ENCODE measurements around the gene SCN4A.
"Not testable (repeated sequence)": the region's sequence is repeated elsewhere in the genome, so short reads cannot be mapped to it uniquely, and the experiment has no call there.

The SCN4A gene

DNA sequence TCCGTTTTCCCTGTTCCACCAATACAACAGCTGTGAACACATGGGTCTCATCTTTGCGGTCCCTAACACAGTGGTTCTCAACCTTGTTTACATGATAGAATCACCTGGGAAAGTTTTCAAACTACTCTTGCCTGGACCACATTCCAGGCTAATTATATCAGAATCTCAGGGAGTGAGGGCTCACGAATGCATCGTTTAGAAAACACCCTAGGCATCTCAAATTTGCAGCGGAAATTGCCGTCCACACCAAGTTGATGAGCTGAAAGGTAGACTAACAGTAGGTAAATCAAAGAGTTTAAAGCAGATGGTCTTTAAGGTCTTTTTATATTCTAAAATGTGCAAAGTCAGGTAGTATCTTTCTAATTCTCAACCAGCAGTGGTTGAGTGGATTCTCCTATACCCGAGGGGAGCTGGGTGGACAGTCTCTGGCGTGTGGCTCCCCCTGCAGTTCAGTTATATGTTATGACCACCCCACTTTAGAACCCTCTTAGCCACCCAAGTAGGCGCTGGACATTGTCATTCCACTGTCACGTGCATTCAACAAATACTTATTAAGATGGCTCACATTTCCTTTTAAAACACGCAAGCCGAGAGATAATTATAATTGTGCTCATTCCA, 65.4 kb downstream of the SCN4A start:
- not testable (repeated sequence) for H3K4me3 ChIP-seq (replicated peaks; ENCODE audit: low read depth, low read length)
- peak; percentile 16 for DNase-seq (ENCODE audit: low read depth)
- TF ChIP-seq, protein P1, sequence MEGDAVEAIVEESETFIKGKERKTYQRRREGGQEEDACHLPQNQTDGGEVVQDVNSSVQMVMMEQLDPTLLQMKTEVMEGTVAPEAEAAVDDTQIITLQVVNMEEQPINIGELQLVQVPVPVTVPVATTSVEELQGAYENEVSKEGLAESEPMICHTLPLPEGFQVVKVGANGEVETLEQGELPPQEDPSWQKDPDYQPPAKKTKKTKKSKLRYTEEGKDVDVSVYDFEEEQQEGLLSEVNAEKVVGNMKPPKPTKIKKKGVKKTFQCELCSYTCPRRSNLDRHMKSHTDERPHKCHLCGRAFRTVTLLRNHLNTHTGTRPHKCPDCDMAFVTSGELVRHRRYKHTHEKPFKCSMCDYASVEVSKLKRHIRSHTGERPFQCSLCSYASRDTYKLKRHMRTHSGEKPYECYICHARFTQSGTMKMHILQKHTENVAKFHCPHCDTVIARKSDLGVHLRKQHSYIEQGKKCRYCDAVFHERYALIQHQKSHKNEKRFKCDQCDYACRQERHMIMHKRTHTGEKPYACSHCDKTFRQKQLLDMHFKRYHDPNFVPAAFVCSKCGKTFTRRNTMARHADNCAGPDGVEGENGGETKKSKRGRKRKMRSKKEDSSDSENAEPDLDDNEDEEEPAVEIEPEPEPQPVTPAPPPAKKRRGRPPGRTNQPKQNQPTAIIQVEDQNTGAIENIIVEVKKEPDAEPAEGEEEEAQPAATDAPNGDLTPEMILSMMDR (IDR thresholded peaks at IDR 0.05; ENCODE audit: low read length, missing control alignments): peak; percentile 12

DNA sequence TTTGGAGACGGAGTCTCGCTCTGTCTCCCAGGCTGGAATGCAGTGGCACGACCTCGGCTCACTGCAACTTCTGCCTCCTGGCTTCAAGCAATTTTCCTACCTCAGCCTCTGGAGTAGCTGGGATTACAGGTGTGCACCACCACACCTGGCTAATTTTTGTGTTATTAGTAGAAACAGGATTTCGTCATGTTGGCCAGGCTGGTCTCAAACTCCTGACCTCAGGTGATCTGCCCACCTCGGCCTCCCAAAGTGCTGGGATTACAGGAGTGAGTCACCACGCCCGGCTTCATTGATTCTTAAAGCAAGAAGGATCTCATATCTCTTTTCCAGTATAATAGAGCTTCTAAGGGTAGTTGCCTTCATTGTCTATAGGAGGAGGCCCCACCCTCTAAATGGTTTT, 67.9 kb downstream of the SCN4A start:
- not testable (repeated sequence) for DNase-seq (ENCODE audit: low read depth); H3K4me3 ChIP-seq (replicated peaks; ENCODE audit: low read depth, low read length)

GRCh38 chr17:63903787-63904201, 68.9 kb downstream of the SCN4A start:
- peak; percentile 18 for DNase-seq (ENCODE audit: low read depth)
- TF ChIP-seq, protein P1 (IDR thresholded peaks at IDR 0.05; ENCODE audit: low read length, missing control alignments): peak; percentile 28
- H3K4me3 ChIP-seq (replicated peaks; ENCODE audit: low read depth, low read length): not testable (repeated sequence)

GRCh38 chr17:63901971-63902370, 70.7 kb downstream of the SCN4A start:
- DNase-seq (ENCODE audit: low read depth): not testable (repeated sequence)

GRCh38 chr17:63898899-63899798, 73.6 kb downstream of the SCN4A start:
- not testable (repeated sequence) for DNase-seq (ENCODE audit: low read depth); H3K4me3 ChIP-seq (replicated peaks; ENCODE audit: low read depth, low read length)

More at GRCh38 chr17:63901971-63902370, 70.7 kb downstream of the SCN4A start:
- H3K4me3 ChIP-seq (replicated peaks; ENCODE audit: low read depth, low read length): not testable (repeated sequence)

DNA sequence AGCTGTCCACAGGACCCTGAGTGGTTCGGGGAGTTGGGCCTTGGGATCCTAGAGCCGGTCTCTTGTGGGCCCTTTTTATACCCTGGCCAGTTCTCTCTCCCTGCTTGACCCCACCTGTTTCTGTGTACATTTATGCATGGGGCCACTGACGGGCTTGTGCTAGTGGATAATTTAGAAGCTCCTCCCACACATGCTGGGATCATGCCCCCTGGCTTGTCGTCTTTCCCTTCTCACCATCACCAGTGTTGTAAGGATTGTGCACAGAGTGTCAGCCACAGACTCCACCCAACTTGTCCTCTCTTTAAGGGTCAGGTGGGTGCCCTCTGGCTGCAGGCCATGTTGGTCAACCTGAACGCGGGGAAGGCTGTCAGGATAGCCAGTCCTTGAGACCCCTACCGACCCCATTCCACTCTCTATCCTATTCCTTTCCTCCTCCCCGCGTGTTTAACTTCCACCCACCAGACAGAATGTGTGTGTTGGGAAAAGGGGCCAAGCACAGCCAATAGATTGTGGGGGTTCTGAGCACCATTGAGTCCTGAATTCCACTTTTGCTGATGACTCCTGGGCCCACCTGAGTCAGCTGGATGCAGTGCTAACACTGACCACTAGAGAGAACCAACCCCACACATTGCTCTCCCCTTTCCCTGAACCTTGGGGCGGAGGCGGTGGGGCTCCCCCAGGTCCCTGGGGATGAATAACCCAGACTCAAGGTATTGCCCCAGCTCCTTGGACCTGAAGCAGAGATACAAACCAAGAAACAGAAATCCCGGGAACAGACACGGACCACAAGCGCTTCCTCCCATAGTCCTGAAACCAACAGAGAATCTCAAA, 76.0 kb downstream of the SCN4A start, which contains the start of gene CSH1:
CSH1 (minus strand) TSS at position 51 of the 831 bp plus-strand sequence. CDS start 63 bp downstream, outside the sequence.
- H3K4me3 ChIP-seq (replicated peaks; ENCODE audit: low read depth, low read length); DNase-seq (ENCODE audit: low read depth): not testable (repeated sequence)

GRCh38 chr17:63894821-63895220, 77.9 kb downstream of the SCN4A start:
- H3K4me3 ChIP-seq (replicated peaks; ENCODE audit: low read depth, low read length); DNase-seq (ENCODE audit: low read depth): not testable (repeated sequence)

GRCh38 chr17:63894021-63894420, 78.7 kb downstream of the SCN4A start:
- not testable (repeated sequence) for DNase-seq (ENCODE audit: low read depth); H3K4me3 ChIP-seq (replicated peaks; ENCODE audit: low read depth, low read length)

- DNase-seq (ENCODE audit: low read depth): not testable (repeated sequence)
These were observed 80.2 kb downstream of the SCN4A start for GRCh38 chr17:63892316-63893037.

More at GRCh38 chr17:63892316-63893037, 80.2 kb downstream of the SCN4A start:
- not testable (repeated sequence) for H3K4me3 ChIP-seq (replicated peaks; ENCODE audit: low read depth, low read length)
- TF ChIP-seq, protein P1 (IDR thresholded peaks at IDR 0.05; ENCODE audit: low read length, missing control alignments): peak; percentile 29

Measured in fibroblast of pulmonary artery (primary cell).